SH-SY5Y (cell line): ENCODE data around the gene RAB9A.

Experiments used
- GATA2 ChIP-seq: IDR thresholded peaks from 2 replicates; pipeline ENCODE4 v1.6.1; 2011; ENCODE audit warnings: mild to moderate bottlenecking, low read depth, low read length
- GATA3 ChIP-seq: IDR thresholded peaks from 2 replicates; pipeline ENCODE4 v1.6.1; 2011; ENCODE audit warnings: low read depth, mild to moderate bottlenecking, low read length, moderate library complexity

DNA sequence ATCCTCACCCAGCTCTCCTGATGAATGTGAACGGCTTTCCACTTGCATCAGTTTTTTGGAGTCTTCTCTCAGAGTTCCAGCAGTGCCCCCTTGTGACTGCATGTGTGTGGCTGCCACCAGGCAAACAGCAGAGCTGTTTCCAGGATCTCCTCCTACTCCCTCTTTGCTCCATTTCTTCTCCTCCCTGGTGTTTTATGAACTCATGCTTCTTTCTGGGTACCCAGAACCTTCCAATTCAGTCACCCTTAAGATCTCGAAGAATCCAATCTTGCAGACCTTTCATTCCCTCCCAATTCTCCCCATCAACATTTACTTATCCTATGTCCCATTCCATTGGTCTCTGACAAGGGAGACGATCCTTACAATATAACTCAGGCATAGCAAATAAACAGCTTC is 42.8 kb upstream of the RAB9A start:
- TF ChIP-seq GATA2 (no peak), GATA3 (no peak)
